GM23338 (cell line): Measurements from ENCODE around the gene DDX5. TPM values are rescaled to one million over a fixed set of nuclear protein-coding genes. Genes with fewer than 3 reads are reported as not detected.

Experiments
- EZH2phosphoT487 ChIP-seq: fragments of 200-600 bp; sonication (generic); IDR thresholded peaks from one replicate; pipeline ENCODE4 v1.8.1; 2018; ENCODE audit warnings: antibody characterized with exemption; ENCODE audit not compliant: unreplicated experiment
- JUNB ChIP-seq: IDR thresholded peaks from one replicate; pipeline ENCODE4 v1.6.1; 2016; ENCODE audit warnings: antibody characterized with exemption; ENCODE audit not compliant: unreplicated experiment
- ZNF462 ChIP-seq: fragments of 250-450 bp; sonication (Bioruptor Pico); IDR thresholded peaks from 2 replicates; pipeline ENCODE4 v1.5.0; 2020; ENCODE audit warnings: mild to moderate bottlenecking, moderate library complexity
- polyA plus RNA-seq: library from polyadenylated mRNA; unstranded; fragments of >200 nt; fragmentation: Nextera tagmentation; extraction: Ambion mirVana; gene quantifications from 2 replicates; pipeline ENCODE4 v1.2.1, GENCODE V29; 2016
- total RNA-seq: library from RNA; depleted of rRNA; stranded (reverse); fragments of >200 nt; shearing (Covaris generic); gene quantifications from 2 replicates; pipeline ENCODE4 v1.2.3, GENCODE V29; 2014
- TF ChIP-seq, protein P1 (sequence below): IDR thresholded peaks from one replicate; pipeline ENCODE4 v1.6.1; 2018; ENCODE audit warnings: antibody characterized with exemption; ENCODE audit not compliant: unreplicated experiment
- TF ChIP-seq, protein P2 (sequence below): IDR thresholded peaks from 2 replicates; pipeline ENCODE4 v1.6.1; 2016; ENCODE audit warnings: antibody characterized with exemption

DDX5 gene
- total and polyA plus RNA-seq, 2 experiments from 2014 or later: 400 to 447 TPM

DNA sequence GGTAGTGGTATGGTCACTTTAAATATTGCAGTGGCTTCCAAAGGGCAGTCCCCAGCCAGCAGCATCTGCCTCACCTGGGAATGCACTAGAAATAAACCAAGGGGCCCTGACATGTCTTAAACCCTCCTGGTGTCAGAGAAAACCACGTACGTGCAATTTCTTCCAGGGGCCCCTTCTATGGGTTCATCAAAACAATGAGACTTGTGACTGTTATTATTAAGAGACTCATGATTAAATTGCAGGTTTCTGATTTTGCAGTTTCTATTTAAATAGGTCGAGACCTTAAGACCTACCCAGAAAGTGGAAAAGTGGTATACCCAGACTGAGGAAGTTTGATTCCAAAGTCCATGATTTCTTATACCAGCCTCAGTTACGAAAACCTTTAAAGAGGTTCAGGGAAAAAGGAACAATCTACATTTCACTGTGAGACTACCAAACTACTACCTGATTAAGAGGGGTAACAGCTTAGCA lies 8.5 kb downstream of the DDX5 start (continued):
- TF ChIP-seq, protein P1, sequence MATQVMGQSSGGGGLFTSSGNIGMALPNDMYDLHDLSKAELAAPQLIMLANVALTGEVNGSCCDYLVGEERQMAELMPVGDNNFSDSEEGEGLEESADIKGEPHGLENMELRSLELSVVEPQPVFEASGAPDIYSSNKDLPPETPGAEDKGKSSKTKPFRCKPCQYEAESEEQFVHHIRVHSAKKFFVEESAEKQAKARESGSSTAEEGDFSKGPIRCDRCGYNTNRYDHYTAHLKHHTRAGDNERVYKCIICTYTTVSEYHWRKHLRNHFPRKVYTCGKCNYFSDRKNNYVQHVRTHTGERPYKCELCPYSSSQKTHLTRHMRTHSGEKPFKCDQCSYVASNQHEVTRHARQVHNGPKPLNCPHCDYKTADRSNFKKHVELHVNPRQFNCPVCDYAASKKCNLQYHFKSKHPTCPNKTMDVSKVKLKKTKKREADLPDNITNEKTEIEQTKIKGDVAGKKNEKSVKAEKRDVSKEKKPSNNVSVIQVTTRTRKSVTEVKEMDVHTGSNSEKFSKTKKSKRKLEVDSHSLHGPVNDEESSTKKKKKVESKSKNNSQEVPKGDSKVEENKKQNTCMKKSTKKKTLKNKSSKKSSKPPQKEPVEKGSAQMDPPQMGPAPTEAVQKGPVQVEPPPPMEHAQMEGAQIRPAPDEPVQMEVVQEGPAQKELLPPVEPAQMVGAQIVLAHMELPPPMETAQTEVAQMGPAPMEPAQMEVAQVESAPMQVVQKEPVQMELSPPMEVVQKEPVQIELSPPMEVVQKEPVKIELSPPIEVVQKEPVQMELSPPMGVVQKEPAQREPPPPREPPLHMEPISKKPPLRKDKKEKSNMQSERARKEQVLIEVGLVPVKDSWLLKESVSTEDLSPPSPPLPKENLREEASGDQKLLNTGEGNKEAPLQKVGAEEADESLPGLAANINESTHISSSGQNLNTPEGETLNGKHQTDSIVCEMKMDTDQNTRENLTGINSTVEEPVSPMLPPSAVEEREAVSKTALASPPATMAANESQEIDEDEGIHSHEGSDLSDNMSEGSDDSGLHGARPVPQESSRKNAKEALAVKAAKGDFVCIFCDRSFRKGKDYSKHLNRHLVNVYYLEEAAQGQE: no peak
- no peak for TF ChIP-seq EZH2phosphoT487
- TF ChIP-seq, protein P2, sequence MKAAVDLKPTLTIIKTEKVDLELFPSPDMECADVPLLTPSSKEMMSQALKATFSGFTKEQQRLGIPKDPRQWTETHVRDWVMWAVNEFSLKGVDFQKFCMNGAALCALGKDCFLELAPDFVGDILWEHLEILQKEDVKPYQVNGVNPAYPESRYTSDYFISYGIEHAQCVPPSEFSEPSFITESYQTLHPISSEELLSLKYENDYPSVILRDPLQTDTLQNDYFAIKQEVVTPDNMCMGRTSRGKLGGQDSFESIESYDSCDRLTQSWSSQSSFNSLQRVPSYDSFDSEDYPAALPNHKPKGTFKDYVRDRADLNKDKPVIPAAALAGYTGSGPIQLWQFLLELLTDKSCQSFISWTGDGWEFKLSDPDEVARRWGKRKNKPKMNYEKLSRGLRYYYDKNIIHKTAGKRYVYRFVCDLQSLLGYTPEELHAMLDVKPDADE: no peak
- TF ChIP-seq ZNF462 (CRISPR knock-in tag): no peak
- no peak for TF ChIP-seq JUNB
